Astrocyte (in vitro differentiated cells and primary cell): ENCODE measurements around the gene NAGLU. TPM values are rescaled to one million over a fixed set of nuclear protein-coding genes. Genes with fewer than 3 reads are reported as not detected.

Experiments
- DNase-seq: peaks from one replicate; pipeline ENCODE4 v3.0.0-alpha.2; 2010; ENCODE audit warnings: low read depth
- FAIRE-seq: peaks from 2 replicates; lab custom pipeline; 2011; peaks lifted over from hg19 to GRCh38; lab: Jason Lieb, UNC
- H2AFZ ChIP-seq: 2 replicates; pipeline ENCODE4 v1.6.0; 2012; ENCODE audit warnings: low read depth, low read length, inconsistent platforms
- H3K27ac ChIP-seq: 2 replicates; pipeline ENCODE4 v1.5.1; 2011; ENCODE audit warnings: low read depth, low read length, inconsistent platforms
- H3K27me3 ChIP-seq: 2 replicates; pipeline ENCODE4 v1.6.0; 2011; ENCODE audit warnings: low read length, inconsistent platforms; ENCODE audit not compliant: insufficient read depth
- H3K36me3 ChIP-seq: 2 replicates; pipeline ENCODE4 v1.5.1; 2011; ENCODE audit warnings: low read length, inconsistent platforms; ENCODE audit not compliant: insufficient read depth
- H3K4me1 ChIP-seq: 2 replicates; pipeline ENCODE4 v1.5.1; 2011; ENCODE audit warnings: low read length, inconsistent platforms; ENCODE audit not compliant: insufficient read depth
- H3K4me2 ChIP-seq: 2 replicates; pipeline ENCODE4 v1.6.0; 2012; ENCODE audit warnings: low read length, inconsistent platforms
- H3K4me3 ChIP-seq: 2 replicates; pipeline ENCODE4 v1.5.1; 2011; ENCODE audit warnings: low read depth, mild to moderate bottlenecking, low read length, inconsistent platforms; ENCODE audit not compliant: insufficient read depth
- H3K79me2 ChIP-seq: 2 replicates; pipeline ENCODE4 v1.6.0; 2012; ENCODE audit warnings: mild to moderate bottlenecking, low read length, inconsistent platforms; ENCODE audit not compliant: insufficient read depth
- H3K9ac ChIP-seq: 2 replicates; pipeline ENCODE4 v1.6.0; 2012; ENCODE audit warnings: mild to moderate bottlenecking, low read length, inconsistent platforms
- H3K9me3 ChIP-seq: 2 replicates; pipeline ENCODE4 v1.5.1; 2012; ENCODE audit warnings: low read depth, mild to moderate bottlenecking, low read length, inconsistent platforms; ENCODE audit not compliant: insufficient read depth
- H4K20me1 ChIP-seq: 2 replicates; pipeline ENCODE4 v1.6.0; 2012; ENCODE audit warnings: low read length, inconsistent platforms; ENCODE audit not compliant: insufficient read depth
- H3K27ac Mint-ChIP-seq: one replicate; pipeline ENCODE4 v1.8.0; 2021; ENCODE audit warnings: mild to moderate bottlenecking, mixed read lengths; ENCODE audit not compliant: unreplicated experiment
- H3K27me3 Mint-ChIP-seq: one replicate; pipeline ENCODE4 v1.8.0; 2021; ENCODE audit warnings: low read depth, mixed read lengths; ENCODE audit not compliant: unreplicated experiment
- H3K36me3 Mint-ChIP-seq: one replicate; pipeline ENCODE4 v1.8.0; 2021; ENCODE audit warnings: low read depth, mixed read lengths; ENCODE audit not compliant: unreplicated experiment
- H3K4me1 Mint-ChIP-seq: one replicate; pipeline ENCODE4 v1.8.0; 2021; ENCODE audit warnings: low read depth, mixed read lengths; ENCODE audit not compliant: unreplicated experiment
- H3K4me3 Mint-ChIP-seq: one replicate; pipeline ENCODE4 v1.8.0; 2021; ENCODE audit warnings: mild to moderate bottlenecking, moderate library complexity, mixed read lengths; ENCODE audit not compliant: unreplicated experiment
- H3K9me3 Mint-ChIP-seq: one replicate; pipeline ENCODE4 v1.8.0; 2021; ENCODE audit warnings: mild to moderate bottlenecking, mixed read lengths; ENCODE audit not compliant: unreplicated experiment
- CTCF ChIP-seq: IDR thresholded peaks from 2 replicates; pipeline ENCODE4 v1.5.1; 2011; ENCODE audit warnings: low read depth, mild to moderate bottlenecking, inconsistent platforms, low read length, moderate library complexity; ENCODE audit not compliant: insufficient read depth
- EZH2 ChIP-seq: IDR thresholded peaks from 2 replicates; pipeline ENCODE4 v1.6.1; 2012; ENCODE audit warnings: mild to moderate bottlenecking, low read length, inconsistent platforms; ENCODE audit not compliant: insufficient read depth
- total RNA-seq: library from RNA; stranded (reverse); gene quantifications from 2 replicates; pipeline ENCODE4 v1.2.1, GENCODE V29; 2021

The NAGLU gene
- total RNA-seq, 1 donor from 2014 or later, result 19.3 TPM

GRCh38 chr17:42494673-42495072, 41.4 kb upstream of the NAGLU start:
- no peak overlapping the region for H3K9ac ChIP-seq

GRCh38 chr17:42498828-42499227, 37.2 kb upstream of the NAGLU start:
- H4K20me1 ChIP-seq, result no peaks in the 10 kb centered on the region
- no peak overlapping the region for H3K4me3 ChIP-seq
- H3K27me3 ChIP-seq, result no peaks in the 10 kb centered on the region
- H3K27me3 Mint-ChIP-seq, result no peaks in the 10 kb centered on the region
- H3K9ac ChIP-seq, result no peak overlapping the region
- TF ChIP-seq EZH2, result no peak
- no peak for TF ChIP-seq CTCF
- no peak overlapping the region for H3K27ac Mint-ChIP-seq
- no peaks in the 10 kb centered on the region for H3K4me1 Mint-ChIP-seq
- no peaks in the 10 kb centered on the region for H3K9me3 ChIP-seq
- H3K4me3 Mint-ChIP-seq, result no peak overlapping the region
- no peak overlapping the region for H3K4me2 ChIP-seq
- peaks cover 2% of the 10 kb centered on the region for H3K9me3 Mint-ChIP-seq
- H3K36me3 ChIP-seq, result peaks cover 40% of the 10 kb centered on the region
- H3K79me2 ChIP-seq, result no peaks in the 10 kb centered on the region
- DNase-seq, result no peak
- H3K36me3 Mint-ChIP-seq, result peaks cover 27% of the 10 kb centered on the region
- H3K27ac ChIP-seq, result no peak overlapping the region
- H3K4me1 ChIP-seq, result no peaks in the 10 kb centered on the region
- H2AFZ ChIP-seq, result no peak overlapping the region
- no peak for FAIRE-seq

More at GRCh38 chr17:42494673-42495072, 41.4 kb upstream of the NAGLU start:
- Histone ChIP-seq H4K20me1 (no peaks in the 10 kb centered on the region), H3K4me3 (no peak overlapping the region), H2AFZ (no peak overlapping the region), H3K36me3 (peaks cover 26% of the 10 kb centered on the region), H3K79me2 (no peaks in the 10 kb centered on the region), H3K27me3 (no peaks in the 10 kb centered on the region), H3K27ac (no peak overlapping the region), H3K4me2 (no peak overlapping the region), H3K4me1 (no peaks in the 10 kb centered on the region), H3K9me3 (no peaks in the 10 kb centered on the region)
- TF ChIP-seq EZH2 (no peak), CTCF (no peak)
- H3K4me3 Mint-ChIP-seq, result no peak overlapping the region
- DNase-seq (no peak), FAIRE-seq (no peak)
- H3K36me3 Mint-ChIP-seq, result peaks cover 20% of the 10 kb centered on the region
- H3K9me3 Mint-ChIP-seq, result no peaks in the 10 kb centered on the region
- H3K27ac Mint-ChIP-seq, result no peak overlapping the region
- no peaks in the 10 kb centered on the region for H3K27me3 Mint-ChIP-seq
- no peaks in the 10 kb centered on the region for H3K4me1 Mint-ChIP-seq

GRCh38 chr17:42502091-42502490, 34.0 kb upstream of the NAGLU start:
- Mint-ChIP-seq H3K36me3 (peaks cover 28% of the 10 kb centered on the region), H3K27me3 (no peaks in the 10 kb centered on the region), H3K4me3 (no peak overlapping the region), H3K9me3 (peaks cover 2% of the 10 kb centered on the region), H3K4me1 (peaks cover 10% of the 10 kb centered on the region), H3K27ac (no peak overlapping the region)
- no peaks in the 10 kb centered on the region for H3K79me2 ChIP-seq
- H3K27me3 ChIP-seq, result no peaks in the 10 kb centered on the region
- H3K4me2 ChIP-seq, result no peak overlapping the region
- H3K36me3 ChIP-seq, result peaks cover 36% of the 10 kb centered on the region
- FAIRE-seq (no peak), DNase-seq (no peak)
- TF ChIP-seq EZH2 (no peak), CTCF (no peak)
- H3K9ac ChIP-seq, result no peak overlapping the region
- H3K27ac ChIP-seq, result no peak overlapping the region
- no peak overlapping the region for H3K4me3 ChIP-seq
- no peaks in the 10 kb centered on the region for H3K4me1 ChIP-seq
- no peak overlapping the region for H2AFZ ChIP-seq
- H3K9me3 ChIP-seq, result no peaks in the 10 kb centered on the region
- H4K20me1 ChIP-seq, result no peaks in the 10 kb centered on the region
